ENCODE data around the gene SFI1.
"Not testable (repeated sequence)": the region's sequence is repeated elsewhere in the genome, so short reads cannot be mapped to it uniquely, and the experiment has no call there.

DNA sequence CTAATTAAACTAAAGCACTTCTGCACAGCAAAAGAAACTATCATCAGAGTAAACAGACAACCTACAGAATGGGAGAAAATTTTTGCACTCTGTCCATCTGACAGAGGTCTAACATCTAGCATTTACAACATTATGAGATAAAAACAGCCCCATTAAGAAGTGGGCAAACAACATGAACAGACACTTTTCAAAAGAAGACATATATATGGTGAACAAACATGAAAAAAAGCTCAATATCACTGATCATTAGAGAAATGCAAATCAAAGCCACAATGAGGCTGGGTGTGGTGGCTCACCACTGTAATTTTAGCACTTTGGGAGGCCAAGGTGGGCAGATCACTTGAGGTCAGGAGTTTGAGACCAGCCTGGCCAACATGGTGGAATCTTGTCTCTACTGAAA is 11.2 kb downstream of the SFI1 start:
- TF ChIP-seq, protein P1, sequence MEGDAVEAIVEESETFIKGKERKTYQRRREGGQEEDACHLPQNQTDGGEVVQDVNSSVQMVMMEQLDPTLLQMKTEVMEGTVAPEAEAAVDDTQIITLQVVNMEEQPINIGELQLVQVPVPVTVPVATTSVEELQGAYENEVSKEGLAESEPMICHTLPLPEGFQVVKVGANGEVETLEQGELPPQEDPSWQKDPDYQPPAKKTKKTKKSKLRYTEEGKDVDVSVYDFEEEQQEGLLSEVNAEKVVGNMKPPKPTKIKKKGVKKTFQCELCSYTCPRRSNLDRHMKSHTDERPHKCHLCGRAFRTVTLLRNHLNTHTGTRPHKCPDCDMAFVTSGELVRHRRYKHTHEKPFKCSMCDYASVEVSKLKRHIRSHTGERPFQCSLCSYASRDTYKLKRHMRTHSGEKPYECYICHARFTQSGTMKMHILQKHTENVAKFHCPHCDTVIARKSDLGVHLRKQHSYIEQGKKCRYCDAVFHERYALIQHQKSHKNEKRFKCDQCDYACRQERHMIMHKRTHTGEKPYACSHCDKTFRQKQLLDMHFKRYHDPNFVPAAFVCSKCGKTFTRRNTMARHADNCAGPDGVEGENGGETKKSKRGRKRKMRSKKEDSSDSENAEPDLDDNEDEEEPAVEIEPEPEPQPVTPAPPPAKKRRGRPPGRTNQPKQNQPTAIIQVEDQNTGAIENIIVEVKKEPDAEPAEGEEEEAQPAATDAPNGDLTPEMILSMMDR (IDR thresholded peaks at IDR 0.05): not testable (repeated sequence)
- not testable (repeated sequence) for TF ChIP-seq EZH2 (IDR thresholded peaks at IDR 0.05; ENCODE audit: borderline replicate concordance, insufficient read depth, low read depth, low read length, poor library complexity, severe bottlenecking)

All from B cell (primary cell).